HEK293 (cell line): Measurements from ENCODE around the gene NDUFS8.

Source experiments
- CTCF ChIA-PET: fragments of 350-600 bp; formaldehyde crosslinking; extraction: SDS; loops from one replicate; lab custom pipeline; 2021; ENCODE audit warnings: antibody characterized with exemption; lab: Yijun Ruan, JAX
- POLR2A ChIA-PET: fragments of 300-600 bp; formaldehyde crosslinking; extraction: SDS; loops from one replicate; lab custom pipeline; 2020; ENCODE audit warnings: antibody characterized with exemption, inconsistent platforms; lab: Yijun Ruan, JAX
- H3K27ac ChIP-seq: fragments of 200-500 bp; sonication (Bioruptor generic); 2 replicates; pipeline ENCODE4 v1.5.1; 2014; ENCODE audit warnings: low read depth, low read length, control low read depth, inconsistent platforms; ENCODE audit errors: extremely low read depth
- H3K36me3 ChIP-seq, 2 experiments: fragments of 200-500 bp in 1 of 2; sonication (Bioruptor generic) in 1 of 2; 1 replicate in 1 of 2; 2 replicates in 1 of 2; pipeline ENCODE4 v1.5.1; 2014 to 2017; ENCODE audit warnings: inconsistent platforms in 2 of 2, low read length in 2 of 2; ENCODE audit not compliant: control insufficient read depth in 2 of 2, insufficient read depth in 1 of 2
- H3K4me1 ChIP-seq: fragments of 200-500 bp; sonication (Bioruptor generic); 2 replicates; pipeline ENCODE4 v1.5.1; 2014; ENCODE audit warnings: mild to moderate bottlenecking, low read length, inconsistent platforms; ENCODE audit not compliant: control insufficient read depth, insufficient read depth
- H3K4me3 ChIP-seq: 2 replicates; pipeline ENCODE4 v1.5.1; 2011; ENCODE audit warnings: low read depth, mild to moderate bottlenecking, control low read depth, low read length, moderate library complexity
- H3K9me3 ChIP-seq: fragments of 200-500 bp; sonication (Bioruptor generic); 2 replicates; pipeline ENCODE4 v1.5.1; 2014; ENCODE audit warnings: low read depth, low read length, inconsistent platforms; ENCODE audit not compliant: control insufficient read depth, insufficient read depth
- BCL11B ChIP-seq: fragments of 450-650 bp; formaldehyde crosslinking; IDR thresholded peaks from 2 replicates; pipeline ENCODE4 v1.5.1; 2016; ENCODE audit warnings: low read depth, missing biosample characterization, missing genetic modification characterization
- KLF9 ChIP-seq: fragments of 450-650 bp; formaldehyde crosslinking; IDR thresholded peaks from 2 replicates; pipeline ENCODE4 v1.5.1; 2016; ENCODE audit warnings: missing biosample characterization, missing genetic modification characterization, low read depth
- OVOL3 ChIP-seq: fragments of 450-650 bp; formaldehyde crosslinking; IDR thresholded peaks from 2 replicates; pipeline ENCODE4 v1.5.1; 2016; ENCODE audit warnings: missing biosample characterization, missing genetic modification characterization
- PRDM10 ChIP-seq: fragments of 450-650 bp; formaldehyde crosslinking; IDR thresholded peaks from 2 replicates; pipeline ENCODE4 v1.5.1; 2016; ENCODE audit warnings: missing biosample characterization, missing genetic modification characterization
- SP2 ChIP-seq: fragments of 450-650 bp; formaldehyde crosslinking; IDR thresholded peaks from 2 replicates; pipeline ENCODE4 v1.5.1; 2016; ENCODE audit warnings: missing biosample characterization, missing genetic modification characterization
- SP3 ChIP-seq: fragments of 450-650 bp; formaldehyde crosslinking; IDR thresholded peaks from 2 replicates; pipeline ENCODE4 v1.5.1; 2016; ENCODE audit warnings: missing biosample characterization, missing genetic modification characterization
- ZBTB26 ChIP-seq: fragments of 450-650 bp; formaldehyde crosslinking; optimal IDR thresholded peaks from 2 replicates; pipeline ENCODE3; 2016; ENCODE audit warnings: missing biosample characterization, mild to moderate bottlenecking, missing genetic modification characterization
- ZFHX2 ChIP-seq: fragments of 450-650 bp; formaldehyde crosslinking; conservative IDR thresholded peaks from 2 replicates; pipeline ENCODE4 v1.5.1; 2016; ENCODE audit warnings: missing biosample characterization, missing genetic modification characterization
- ZNF184 ChIP-seq: fragments of 450-650 bp; IDR thresholded peaks from 2 replicates; pipeline ENCODE4 v1.5.1; 2018; ENCODE audit warnings: missing biosample characterization, mild to moderate bottlenecking, missing genetic modification characterization
- ZNF23 ChIP-seq: fragments of 450-650 bp; formaldehyde crosslinking; IDR thresholded peaks from 2 replicates; pipeline ENCODE4 v1.5.1; 2016; ENCODE audit warnings: missing biosample characterization, missing genetic modification characterization, borderline replicate concordance
- ZNF239 ChIP-seq: fragments of 450-650 bp; formaldehyde crosslinking; IDR thresholded peaks from 2 replicates; pipeline ENCODE4 v1.5.1; 2016; ENCODE audit warnings: missing biosample characterization, missing genetic modification characterization
- ZNF324 ChIP-seq: fragments of 450-650 bp; formaldehyde crosslinking; IDR thresholded peaks from 2 replicates; pipeline ENCODE4 v1.5.1; 2016; ENCODE audit warnings: missing biosample characterization, missing genetic modification characterization
- ZNF529 ChIP-seq: fragments of 450-650 bp; formaldehyde crosslinking; IDR thresholded peaks from 2 replicates; pipeline ENCODE4 v1.5.1; 2017; ENCODE audit warnings: missing genetic modification characterization, missing biosample characterization; ENCODE audit not compliant: insufficient replicate concordance
- ZNF629 ChIP-seq: fragments of 450-650 bp; formaldehyde crosslinking; IDR thresholded peaks from 2 replicates; pipeline ENCODE4 v1.5.1; 2017; ENCODE audit warnings: missing biosample characterization, missing genetic modification characterization
- TF ChIP-seq, protein P1 (sequence below): fragments of 450-650 bp; formaldehyde crosslinking; IDR thresholded peaks from 2 replicates; pipeline ENCODE4 v1.5.1; 2016; ENCODE audit warnings: missing biosample characterization, missing genetic modification characterization
- TF ChIP-seq, protein P2 (sequence below): fragments of 450-650 bp; formaldehyde crosslinking; IDR thresholded peaks from 2 replicates; pipeline ENCODE4 v1.5.1; 2017; ENCODE audit warnings: missing biosample characterization, missing genetic modification characterization
- TF ChIP-seq, protein P3 (sequence below): fragments of 450-650 bp; formaldehyde crosslinking; conservative IDR thresholded peaks from 2 replicates; pipeline ENCODE4 v1.5.1; 2016; ENCODE audit warnings: low read depth, missing biosample characterization, missing genetic modification characterization
- TF ChIP-seq, protein P4 (sequence below): fragments of 450-650 bp; formaldehyde crosslinking; IDR thresholded peaks from 2 replicates; pipeline ENCODE4 v1.5.1; 2016; ENCODE audit warnings: missing biosample characterization, missing genetic modification characterization

Gene NDUFS8

DNA sequence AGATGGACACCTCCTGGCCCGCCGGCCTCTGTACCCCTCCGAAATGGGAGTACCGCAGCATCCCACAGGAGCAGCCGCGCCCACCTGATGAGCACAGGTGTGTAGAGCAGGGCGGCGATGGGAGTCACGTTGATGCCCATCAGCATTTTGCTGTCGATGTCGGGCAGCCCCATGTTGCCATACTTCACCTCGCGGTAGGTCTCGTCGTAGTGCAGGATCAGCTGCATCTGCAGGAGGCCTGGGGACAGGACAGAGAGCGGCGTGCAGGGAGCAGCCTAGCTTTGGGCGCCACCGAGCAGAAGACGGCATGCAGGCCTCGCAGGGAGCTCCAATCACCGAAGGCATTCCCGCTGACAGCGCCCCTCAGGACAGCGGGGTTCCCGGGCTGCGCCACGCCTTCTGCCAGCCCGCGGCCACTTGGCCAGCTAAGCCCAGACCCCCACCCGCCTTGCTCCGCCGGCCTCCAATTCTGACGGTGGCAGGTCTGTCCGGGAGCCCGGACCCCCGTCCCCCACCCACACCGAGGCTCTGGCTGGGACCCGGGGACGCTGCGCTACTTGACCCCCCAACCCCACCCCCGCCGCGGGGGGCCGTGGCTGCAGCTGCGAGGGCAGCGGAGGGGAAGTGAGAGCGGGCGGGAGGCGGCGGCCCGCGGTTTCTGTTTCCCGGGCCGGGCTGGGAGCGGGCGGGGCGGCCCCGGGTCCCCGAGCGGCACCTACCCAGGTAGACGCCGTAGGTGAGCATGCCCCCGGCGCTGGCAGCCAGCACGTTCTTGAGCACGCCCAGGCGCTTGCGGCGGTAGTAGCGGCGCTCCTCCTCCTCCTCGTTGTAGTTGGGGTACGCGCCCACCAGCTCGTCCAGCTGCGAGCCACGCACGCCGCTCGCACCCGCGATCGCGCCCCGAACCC lies 27.3 kb upstream of the NDUFS8 start (continued):
- no peak for TF ChIP-seq PRDM10 (tag by site-specific recombination)
- 0 out of 2 replicates have a peak, but pooled peaks have one; percentile 12 for TF ChIP-seq SP2
- no peak for TF ChIP-seq BCL11B (tag by site-specific recombination)
- TF ChIP-seq, protein P1, sequence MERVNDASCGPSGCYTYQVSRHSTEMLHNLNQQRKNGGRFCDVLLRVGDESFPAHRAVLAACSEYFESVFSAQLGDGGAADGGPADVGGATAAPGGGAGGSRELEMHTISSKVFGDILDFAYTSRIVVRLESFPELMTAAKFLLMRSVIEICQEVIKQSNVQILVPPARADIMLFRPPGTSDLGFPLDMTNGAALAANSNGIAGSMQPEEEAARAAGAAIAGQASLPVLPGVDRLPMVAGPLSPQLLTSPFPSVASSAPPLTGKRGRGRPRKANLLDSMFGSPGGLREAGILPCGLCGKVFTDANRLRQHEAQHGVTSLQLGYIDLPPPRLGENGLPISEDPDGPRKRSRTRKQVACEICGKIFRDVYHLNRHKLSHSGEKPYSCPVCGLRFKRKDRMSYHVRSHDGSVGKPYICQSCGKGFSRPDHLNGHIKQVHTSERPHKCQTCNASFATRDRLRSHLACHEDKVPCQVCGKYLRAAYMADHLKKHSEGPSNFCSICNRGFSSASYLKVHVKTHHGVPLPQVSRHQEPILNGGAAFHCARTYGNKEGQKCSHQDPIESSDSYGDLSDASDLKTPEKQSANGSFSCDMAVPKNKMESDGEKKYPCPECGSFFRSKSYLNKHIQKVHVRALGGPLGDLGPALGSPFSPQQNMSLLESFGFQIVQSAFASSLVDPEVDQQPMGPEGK: peak; percentile 14; the same call in 1 of the 2 replicates
- no peak for TF ChIP-seq ZNF239 (tag by site-specific recombination)
- TF ChIP-seq ZNF529 (tag by site-specific recombination): no peak
- TF ChIP-seq KLF9: 0 out of 2 replicates have a peak, but pooled peaks have one; percentile 14

DNA sequence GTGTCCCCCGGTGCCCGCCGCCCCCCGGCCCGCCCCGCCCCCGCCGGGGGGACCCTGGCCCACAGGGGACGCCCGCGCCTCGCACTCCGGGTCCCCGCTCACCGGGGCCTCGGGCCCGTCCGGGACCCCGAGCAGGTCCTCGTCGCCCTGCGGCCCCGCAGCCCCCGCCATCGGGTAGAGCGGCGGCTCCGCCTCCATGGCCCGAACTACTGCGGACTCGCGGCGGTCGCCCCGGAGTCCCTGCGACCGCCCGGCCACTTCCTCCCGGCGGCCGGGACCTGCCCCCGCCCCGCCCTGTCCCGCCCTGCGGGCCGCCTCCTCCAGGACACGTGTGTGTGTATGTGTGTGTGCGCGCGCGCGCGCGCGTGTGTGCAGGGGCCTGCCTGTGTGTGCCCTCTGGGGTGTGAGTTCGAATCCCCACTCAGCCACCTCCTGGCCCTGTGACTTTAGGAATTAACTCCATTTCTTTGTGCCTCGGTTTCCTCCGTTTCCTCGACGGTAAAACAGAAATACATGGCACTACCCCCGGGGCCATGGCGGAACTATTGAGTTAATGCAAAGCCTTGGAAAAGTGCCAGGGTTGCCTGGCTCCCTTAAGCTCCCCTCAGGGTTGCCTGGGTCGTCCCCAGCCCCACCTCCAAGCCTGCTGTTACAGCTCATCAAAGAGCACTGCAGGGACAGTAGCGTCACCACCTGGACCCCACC lies 26.5 kb upstream of the NDUFS8 start, which contains the start of gene UNC93B1:
TSS of gene UNC93B1 (minus strand) at position 252 of the 705 bp plus-strand sequence. CDS start at position 198, 54 bp downstream.
- no peaks in the 10 kb centered on the region for H3K9me3 ChIP-seq
- H3K36me3 ChIP-seq: no peaks in the 10 kb centered on the region
- no peaks in the 10 kb centered on the region; the same call in 1 of the 2 replicates for H3K4me1 ChIP-seq
- POLR2A ChIA-PET: interaction anchor here (1.1 kb wide), 1 partner anchor 9 kb away, joined by 3 read pairs; no protein-coding TSS in a partner anchor
- no peak within 1 kb of the TSS for H3K27ac ChIP-seq
- CTCF ChIA-PET: no interaction called here
- peak within 1 kb of the TSS; percentile 48 for H3K4me3 ChIP-seq
- TF ChIP-seq ZNF629 (tag by site-specific recombination) (no peak), SP3 (tag by site-specific recombination) (peak; percentile 88), ZFHX2 (peak; percentile 42), OVOL3 (tag by site-specific recombination) (no peak), ZNF23 (no peak), SP2 (peak; percentile 66), ZNF184 (tag by site-specific recombination) (0 out of 2 replicates have a peak, but pooled peaks have one; percentile 36), ZNF324 (tag by site-specific recombination) (0 out of 2 replicates have a peak, but pooled peaks have one; percentile 58), ZBTB26 (tag by site-specific recombination) (peak; percentile 84)
- TF ChIP-seq, protein P2, sequence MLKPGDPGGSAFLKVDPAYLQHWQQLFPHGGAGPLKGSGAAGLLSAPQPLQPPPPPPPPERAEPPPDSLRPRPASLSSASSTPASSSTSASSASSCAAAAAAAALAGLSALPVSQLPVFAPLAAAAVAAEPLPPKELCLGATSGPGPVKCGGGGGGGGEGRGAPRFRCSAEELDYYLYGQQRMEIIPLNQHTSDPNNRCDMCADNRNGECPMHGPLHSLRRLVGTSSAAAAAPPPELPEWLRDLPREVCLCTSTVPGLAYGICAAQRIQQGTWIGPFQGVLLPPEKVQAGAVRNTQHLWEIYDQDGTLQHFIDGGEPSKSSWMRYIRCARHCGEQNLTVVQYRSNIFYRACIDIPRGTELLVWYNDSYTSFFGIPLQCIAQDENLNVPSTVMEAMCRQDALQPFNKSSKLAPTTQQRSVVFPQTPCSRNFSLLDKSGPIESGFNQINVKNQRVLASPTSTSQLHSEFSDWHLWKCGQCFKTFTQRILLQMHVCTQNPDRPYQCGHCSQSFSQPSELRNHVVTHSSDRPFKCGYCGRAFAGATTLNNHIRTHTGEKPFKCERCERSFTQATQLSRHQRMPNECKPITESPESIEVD (tag by site-specific recombination): no peak
- TF ChIP-seq, protein P3, sequence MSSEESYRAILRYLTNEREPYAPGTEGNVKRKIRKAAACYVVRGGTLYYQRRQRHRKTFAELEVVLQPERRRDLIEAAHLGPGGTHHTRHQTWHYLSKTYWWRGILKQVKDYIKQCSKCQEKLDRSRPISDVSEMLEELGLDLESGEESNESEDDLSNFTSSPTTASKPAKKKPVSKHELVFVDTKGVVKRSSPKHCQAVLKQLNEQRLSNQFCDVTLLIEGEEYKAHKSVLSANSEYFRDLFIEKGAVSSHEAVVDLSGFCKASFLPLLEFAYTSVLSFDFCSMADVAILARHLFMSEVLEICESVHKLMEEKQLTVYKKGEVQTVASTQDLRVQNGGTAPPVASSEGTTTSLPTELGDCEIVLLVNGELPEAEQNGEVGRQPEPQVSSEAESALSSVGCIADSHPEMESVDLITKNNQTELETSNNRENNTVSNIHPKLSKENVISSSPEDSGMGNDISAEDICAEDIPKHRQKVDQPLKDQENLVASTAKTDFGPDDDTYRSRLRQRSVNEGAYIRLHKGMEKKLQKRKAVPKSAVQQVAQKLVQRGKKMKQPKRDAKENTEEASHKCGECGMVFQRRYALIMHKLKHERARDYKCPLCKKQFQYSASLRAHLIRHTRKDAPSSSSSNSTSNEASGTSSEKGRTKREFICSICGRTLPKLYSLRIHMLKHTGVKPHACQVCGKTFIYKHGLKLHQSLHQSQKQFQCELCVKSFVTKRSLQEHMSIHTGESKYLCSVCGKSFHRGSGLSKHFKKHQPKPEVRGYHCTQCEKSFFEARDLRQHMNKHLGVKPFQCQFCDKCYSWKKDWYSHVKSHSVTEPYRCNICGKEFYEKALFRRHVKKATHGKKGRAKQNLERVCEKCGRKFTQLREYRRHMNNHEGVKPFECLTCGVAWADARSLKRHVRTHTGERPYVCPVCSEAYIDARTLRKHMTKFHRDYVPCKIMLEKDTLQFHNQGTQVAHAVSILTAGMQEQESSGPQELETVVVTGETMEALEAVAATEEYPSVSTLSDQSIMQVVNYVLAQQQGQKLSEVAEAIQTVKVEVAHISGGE: peak; percentile 38; the same call in 1 of the 2 replicates
- TF ChIP-seq, protein P4, sequence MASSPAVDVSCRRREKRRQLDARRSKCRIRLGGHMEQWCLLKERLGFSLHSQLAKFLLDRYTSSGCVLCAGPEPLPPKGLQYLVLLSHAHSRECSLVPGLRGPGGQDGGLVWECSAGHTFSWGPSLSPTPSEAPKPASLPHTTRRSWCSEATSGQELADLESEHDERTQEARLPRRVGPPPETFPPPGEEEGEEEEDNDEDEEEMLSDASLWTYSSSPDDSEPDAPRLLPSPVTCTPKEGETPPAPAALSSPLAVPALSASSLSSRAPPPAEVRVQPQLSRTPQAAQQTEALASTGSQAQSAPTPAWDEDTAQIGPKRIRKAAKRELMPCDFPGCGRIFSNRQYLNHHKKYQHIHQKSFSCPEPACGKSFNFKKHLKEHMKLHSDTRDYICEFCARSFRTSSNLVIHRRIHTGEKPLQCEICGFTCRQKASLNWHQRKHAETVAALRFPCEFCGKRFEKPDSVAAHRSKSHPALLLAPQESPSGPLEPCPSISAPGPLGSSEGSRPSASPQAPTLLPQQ (tag by site-specific recombination): 0 out of 2 replicates have a peak, but pooled peaks have one; percentile 36
